SK-N-SH treated with all-trans-retinoic acid at 6 μM for 48 hours (cell line): ENCODE results near the gene GAPVD1.

Source experiments
- ATAC-seq: fragments of 200-7000 bp; cut with Tn5 transposase; 3 replicates; pipeline ENCODE4 v1.9.1; 2020; ENCODE audit warnings: mild to moderate bottlenecking, moderate library complexity
- ARNTL ChIP-seq: fragments of 450-650 bp; formaldehyde crosslinking; IDR thresholded peaks from 2 replicates; pipeline ENCODE4 v1.5.0; 2020; ENCODE audit warnings: low read depth, mild to moderate bottlenecking, moderate library complexity, borderline replicate concordance
- BACH2 ChIP-seq: fragments of 250-450 bp; sonication (Bioruptor Pico); IDR thresholded peaks from 2 replicates; pipeline ENCODE4 v1.9.0; 2021; ENCODE audit warnings: mild to moderate bottlenecking, borderline replicate concordance
- CREB5 ChIP-seq: fragments of 250-450 bp; sonication (Bioruptor Pico); IDR thresholded peaks from 2 replicates; pipeline ENCODE4 v1.5.1; 2020; ENCODE audit warnings: low read depth, mild to moderate bottlenecking, moderate library complexity
- CSDC2 ChIP-seq: fragments of 250-450 bp; sonication (Bioruptor Pico); IDR thresholded peaks from 2 replicates; pipeline ENCODE4 v1.5.0; 2020; ENCODE audit warnings: mild to moderate bottlenecking, moderate library complexity
- ESRRG ChIP-seq: fragments of 250-450 bp; sonication (Bioruptor Pico); IDR thresholded peaks from 2 replicates; pipeline ENCODE4 v1.6.1; 2021; ENCODE audit warnings: mild to moderate bottlenecking
- ISL1 ChIP-seq: fragments of 250-450 bp; sonication (Bioruptor Pico); IDR thresholded peaks from 2 replicates; pipeline ENCODE4 v2.1.2; 2022; ENCODE audit warnings: mild to moderate bottlenecking, moderate library complexity
- POU6F1 ChIP-seq: fragments of 250-450 bp; sonication (Bioruptor Pico); IDR thresholded peaks from 2 replicates; pipeline ENCODE4 v1.8.0; 2021; ENCODE audit warnings: low read depth, mild to moderate bottlenecking, moderate library complexity, borderline replicate concordance
- PPARA ChIP-seq: fragments of 250-450 bp; sonication (Bioruptor Pico); IDR thresholded peaks from 2 replicates; pipeline ENCODE4 v1.5.0; 2020; ENCODE audit warnings: mild to moderate bottlenecking, borderline replicate concordance
- SNAI2 ChIP-seq: fragments of 250-450 bp; sonication (Bioruptor Pico); IDR thresholded peaks from 2 replicates; pipeline ENCODE4 v1.5.0; 2020; ENCODE audit warnings: mild to moderate bottlenecking, moderate library complexity
- TCF4 ChIP-seq: fragments of 250-450 bp; sonication (Bioruptor Pico); IDR thresholded peaks from 2 replicates; pipeline ENCODE4 v1.8.0; 2021; ENCODE audit warnings: mild to moderate bottlenecking, moderate library complexity, borderline replicate concordance
- TSHZ2 ChIP-seq: fragments of 250-450 bp; sonication (Bioruptor Pico); IDR thresholded peaks from 2 replicates; pipeline ENCODE4 v1.5.0; 2020; ENCODE audit warnings: mild to moderate bottlenecking, moderate library complexity
- ZC3H10 ChIP-seq: fragments of 250-450 bp; sonication (Bioruptor Pico); IDR thresholded peaks from 2 replicates; pipeline ENCODE4 v1.5.1; 2021; ENCODE audit warnings: mild to moderate bottlenecking, moderate library complexity
- ZFP3 ChIP-seq: fragments of 250-450 bp; sonication (Bioruptor Pico); IDR thresholded peaks from 2 replicates; pipeline ENCODE4 v1.5.0; 2020; ENCODE audit warnings: mild to moderate bottlenecking, moderate library complexity
- ZNF565 ChIP-seq: fragments of 450-650 bp; formaldehyde crosslinking; conservative IDR thresholded peaks from 2 replicates; pipeline ENCODE4 v1.5.0; 2020; ENCODE audit warnings: low read depth, mild to moderate bottlenecking, moderate library complexity
- ZNF70 ChIP-seq: fragments of 450-650 bp; formaldehyde crosslinking; IDR thresholded peaks from 2 replicates; pipeline ENCODE4 v1.5.0; 2020; ENCODE audit warnings: mild to moderate bottlenecking, moderate library complexity
- ZNF8 ChIP-seq: fragments of 450-650 bp; formaldehyde crosslinking; IDR thresholded peaks from 2 replicates; pipeline ENCODE4 v1.5.0; 2020; ENCODE audit warnings: mild to moderate bottlenecking, moderate library complexity
- TF ChIP-seq, protein P1 (sequence below): fragments of 250-450 bp; sonication (Bioruptor Pico); IDR thresholded peaks from 2 replicates; pipeline ENCODE4 v1.8.0; 2020; ENCODE audit warnings: mild to moderate bottlenecking, moderate library complexity, borderline replicate concordance

Gene GAPVD1

DNA sequence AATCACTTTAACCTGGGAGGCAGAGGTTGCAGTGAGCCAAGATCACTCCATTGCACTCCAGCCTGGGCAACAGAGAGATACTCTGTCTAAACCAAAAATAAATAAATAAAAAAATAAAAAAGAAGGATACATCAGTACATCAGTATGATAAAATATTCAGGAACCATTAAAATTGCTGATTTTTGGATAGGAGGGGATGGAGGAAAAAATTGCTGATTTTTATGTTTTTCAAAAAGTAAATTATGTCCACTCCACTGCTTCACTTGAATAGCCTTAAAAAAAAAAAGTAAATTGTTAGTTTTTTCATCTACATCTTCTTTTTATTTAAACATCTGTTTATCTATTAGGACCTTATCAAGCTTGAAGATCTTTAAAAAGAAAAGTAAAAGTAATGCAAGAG, 7.4 kb upstream of the GAPVD1 start (continued):
- TF ChIP-seq TSHZ2 (CRISPR knock-in tag) = no peak
- no peak for TF ChIP-seq ESRRG (CRISPR knock-in tag)
- no peak for TF ChIP-seq ZNF8 (CRISPR knock-in tag)
- TF ChIP-seq, protein P1, sequence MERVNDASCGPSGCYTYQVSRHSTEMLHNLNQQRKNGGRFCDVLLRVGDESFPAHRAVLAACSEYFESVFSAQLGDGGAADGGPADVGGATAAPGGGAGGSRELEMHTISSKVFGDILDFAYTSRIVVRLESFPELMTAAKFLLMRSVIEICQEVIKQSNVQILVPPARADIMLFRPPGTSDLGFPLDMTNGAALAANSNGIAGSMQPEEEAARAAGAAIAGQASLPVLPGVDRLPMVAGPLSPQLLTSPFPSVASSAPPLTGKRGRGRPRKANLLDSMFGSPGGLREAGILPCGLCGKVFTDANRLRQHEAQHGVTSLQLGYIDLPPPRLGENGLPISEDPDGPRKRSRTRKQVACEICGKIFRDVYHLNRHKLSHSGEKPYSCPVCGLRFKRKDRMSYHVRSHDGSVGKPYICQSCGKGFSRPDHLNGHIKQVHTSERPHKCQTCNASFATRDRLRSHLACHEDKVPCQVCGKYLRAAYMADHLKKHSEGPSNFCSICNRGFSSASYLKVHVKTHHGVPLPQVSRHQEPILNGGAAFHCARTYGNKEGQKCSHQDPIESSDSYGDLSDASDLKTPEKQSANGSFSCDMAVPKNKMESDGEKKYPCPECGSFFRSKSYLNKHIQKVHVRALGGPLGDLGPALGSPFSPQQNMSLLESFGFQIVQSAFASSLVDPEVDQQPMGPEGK (CRISPR knock-in tag) = no peak

GRCh38 chr9:125255781-125256391, 5.7 kb upstream of the GAPVD1 start:
- TF ChIP-seq POU6F1 (CRISPR knock-in tag) (no peak), PPARA (no peak), ISL1 (no peak), ZC3H10 (no peak), ZNF565 (CRISPR knock-in tag) (no peak), CREB5 (no peak), CSDC2 (no peak), ESRRG (CRISPR knock-in tag) (no peak), TCF4 (CRISPR knock-in tag) (no peak), ZNF70 (CRISPR knock-in tag) (no peak)
- peak; percentile 84 for ATAC-seq

- ATAC-seq = no peak
- no peak for TF ChIP-seq BACH2
Observed at GRCh38 chr9:125258160-125258785, 3.4 kb upstream of the GAPVD1 start.

- TF ChIP-seq SNAI2 (no peak), ARNTL (CRISPR knock-in tag) (no peak), ZFP3 (CRISPR knock-in tag) (no peak), ZNF565 (CRISPR knock-in tag) (no peak)
- TF ChIP-seq, protein P1 (CRISPR knock-in tag) = no peak
- TF ChIP-seq, all 23 proteins: peak for 0
- ATAC-seq = no peak
Observed at GRCh38 chr9:125258832-125259534, 2.6 kb upstream of the GAPVD1 start.
